ENCODE data around the gene ATG9A.
A peak's percentile ranks its signal among the peaks of the same experiment; 100 is the strongest.

- peak; percentile 75 for TF ChIP-seq POLR2AphosphoS5 (IDR thresholded peaks at IDR 0.05; ENCODE audit: low read depth, low read length)
- peak; percentile 63 for TF ChIP-seq POLR2A (IDR thresholded peaks at IDR 0.05; ENCODE audit: low read depth, low read length)
Measured at GRCh38 chr2:219218732-219219701, 10.4 kb downstream of the ATG9A start, which contains the start of gene ABCB6.

Data from GM12891 (cell line).